SK-N-SH treated with all-trans-retinoic acid at 6 μM for 48 hours (cell line): ENCODE results near the gene MPPED1.

Experiments
- ARNTL ChIP-seq: fragments of 450-650 bp; formaldehyde crosslinking; IDR thresholded peaks from 2 replicates; pipeline ENCODE4 v1.5.0; 2020; ENCODE audit warnings: low read depth, mild to moderate bottlenecking, moderate library complexity, borderline replicate concordance
- CSDC2 ChIP-seq: fragments of 250-450 bp; sonication (Bioruptor Pico); IDR thresholded peaks from 2 replicates; pipeline ENCODE4 v1.5.0; 2020; ENCODE audit warnings: mild to moderate bottlenecking, moderate library complexity
- GLIS3 ChIP-seq: fragments of 250-450 bp; sonication (Bioruptor Pico); IDR thresholded peaks from 2 replicates; pipeline ENCODE4 v1.5.0; 2020; ENCODE audit warnings: mild to moderate bottlenecking, moderate library complexity
- RARB ChIP-seq: fragments of 250-450 bp; sonication (Bioruptor Pico); IDR thresholded peaks from 2 replicates; pipeline ENCODE4 v1.8.0; 2021; ENCODE audit warnings: mild to moderate bottlenecking, moderate library complexity
- SNAI2 ChIP-seq: fragments of 250-450 bp; sonication (Bioruptor Pico); IDR thresholded peaks from 2 replicates; pipeline ENCODE4 v1.5.0; 2020; ENCODE audit warnings: mild to moderate bottlenecking, moderate library complexity
- TOX ChIP-seq: fragments of 250-450 bp; sonication (Bioruptor Pico); IDR thresholded peaks from 2 replicates; pipeline ENCODE4 v1.8.0; 2021; ENCODE audit warnings: mild to moderate bottlenecking, moderate library complexity, borderline replicate concordance
- ZNF565 ChIP-seq: fragments of 450-650 bp; formaldehyde crosslinking; conservative IDR thresholded peaks from 2 replicates; pipeline ENCODE4 v1.5.0; 2020; ENCODE audit warnings: low read depth, mild to moderate bottlenecking, moderate library complexity
- ZNF8 ChIP-seq: fragments of 450-650 bp; formaldehyde crosslinking; IDR thresholded peaks from 2 replicates; pipeline ENCODE4 v1.5.0; 2020; ENCODE audit warnings: mild to moderate bottlenecking, moderate library complexity
- TF ChIP-seq, protein P1 (sequence below): fragments of 250-450 bp; sonication (Bioruptor Pico); IDR thresholded peaks from 2 replicates; pipeline ENCODE4 v1.8.0; 2020; ENCODE audit warnings: mild to moderate bottlenecking, moderate library complexity, borderline replicate concordance
- TF ChIP-seq, protein P2 (sequence below): fragments of 250-450 bp; sonication (Bioruptor Pico); IDR thresholded peaks from 2 replicates; pipeline ENCODE4 v1.5.1; 2021; ENCODE audit warnings: mild to moderate bottlenecking, moderate library complexity

DNA sequence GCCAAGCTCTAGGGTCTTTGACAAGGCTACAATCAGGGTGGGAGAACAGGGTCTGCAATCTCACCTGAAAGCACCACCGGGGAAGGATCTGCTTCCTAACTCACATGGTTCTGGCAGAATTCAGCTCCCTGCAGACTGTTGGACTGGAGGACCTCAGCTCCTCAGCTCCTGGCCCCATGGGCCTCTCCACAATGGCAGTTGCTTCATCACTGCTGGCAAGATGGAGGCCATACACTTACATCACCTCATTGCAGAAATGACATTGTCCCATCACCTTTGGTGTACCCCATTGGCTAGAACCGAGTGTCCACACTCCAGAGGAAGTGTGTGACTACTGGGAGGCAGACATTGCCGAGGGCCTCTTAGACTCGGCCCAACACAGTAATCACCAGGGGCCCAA, 20.9 kb upstream of the MPPED1 start:
- TF ChIP-seq TOX (CRISPR knock-in tag) (no peak), CSDC2 (CRISPR knock-in tag) (no peak), ZNF565 (no peak), GLIS3 (CRISPR knock-in tag) (no peak), RARB (CRISPR knock-in tag) (no peak), ARNTL (CRISPR knock-in tag) (no peak), SNAI2 (CRISPR knock-in tag) (no peak), ZNF8 (no peak)
- TF ChIP-seq, protein P1, sequence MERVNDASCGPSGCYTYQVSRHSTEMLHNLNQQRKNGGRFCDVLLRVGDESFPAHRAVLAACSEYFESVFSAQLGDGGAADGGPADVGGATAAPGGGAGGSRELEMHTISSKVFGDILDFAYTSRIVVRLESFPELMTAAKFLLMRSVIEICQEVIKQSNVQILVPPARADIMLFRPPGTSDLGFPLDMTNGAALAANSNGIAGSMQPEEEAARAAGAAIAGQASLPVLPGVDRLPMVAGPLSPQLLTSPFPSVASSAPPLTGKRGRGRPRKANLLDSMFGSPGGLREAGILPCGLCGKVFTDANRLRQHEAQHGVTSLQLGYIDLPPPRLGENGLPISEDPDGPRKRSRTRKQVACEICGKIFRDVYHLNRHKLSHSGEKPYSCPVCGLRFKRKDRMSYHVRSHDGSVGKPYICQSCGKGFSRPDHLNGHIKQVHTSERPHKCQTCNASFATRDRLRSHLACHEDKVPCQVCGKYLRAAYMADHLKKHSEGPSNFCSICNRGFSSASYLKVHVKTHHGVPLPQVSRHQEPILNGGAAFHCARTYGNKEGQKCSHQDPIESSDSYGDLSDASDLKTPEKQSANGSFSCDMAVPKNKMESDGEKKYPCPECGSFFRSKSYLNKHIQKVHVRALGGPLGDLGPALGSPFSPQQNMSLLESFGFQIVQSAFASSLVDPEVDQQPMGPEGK, result no peak
- TF ChIP-seq, protein P2, sequence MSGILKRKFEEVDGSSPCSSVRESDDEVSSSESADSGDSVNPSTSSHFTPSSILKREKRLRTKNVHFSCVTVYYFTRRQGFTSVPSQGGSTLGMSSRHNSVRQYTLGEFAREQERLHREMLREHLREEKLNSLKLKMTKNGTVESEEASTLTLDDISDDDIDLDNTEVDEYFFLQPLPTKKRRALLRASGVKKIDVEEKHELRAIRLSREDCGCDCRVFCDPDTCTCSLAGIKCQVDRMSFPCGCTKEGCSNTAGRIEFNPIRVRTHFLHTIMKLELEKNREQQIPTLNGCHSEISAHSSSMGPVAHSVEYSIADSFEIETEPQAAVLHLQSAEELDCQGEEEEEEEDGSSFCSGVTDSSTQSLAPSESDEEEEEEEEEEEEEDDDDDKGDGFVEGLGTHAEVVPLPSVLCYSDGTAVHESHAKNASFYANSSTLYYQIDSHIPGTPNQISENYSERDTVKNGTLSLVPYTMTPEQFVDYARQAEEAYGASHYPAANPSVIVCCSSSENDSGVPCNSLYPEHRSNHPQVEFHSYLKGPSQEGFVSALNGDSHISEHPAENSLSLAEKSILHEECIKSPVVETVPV, result no peak
